CD4-positive, alpha-beta T cell treated with Interferon alpha-2 for 1 hour (primary cell): ENCODE data around the gene ZNF888.
"Not testable (repeated sequence)": the region's sequence is repeated elsewhere in the genome, so short reads cannot be mapped to it uniquely, and the experiment has no call there.

Source experiments
- DNase-seq, 2 donors: peaks; one replicate each; pipeline ENCODE4 v3.0.0-alpha.2; 2020 to 2022

The ZNF888 gene

DNA sequence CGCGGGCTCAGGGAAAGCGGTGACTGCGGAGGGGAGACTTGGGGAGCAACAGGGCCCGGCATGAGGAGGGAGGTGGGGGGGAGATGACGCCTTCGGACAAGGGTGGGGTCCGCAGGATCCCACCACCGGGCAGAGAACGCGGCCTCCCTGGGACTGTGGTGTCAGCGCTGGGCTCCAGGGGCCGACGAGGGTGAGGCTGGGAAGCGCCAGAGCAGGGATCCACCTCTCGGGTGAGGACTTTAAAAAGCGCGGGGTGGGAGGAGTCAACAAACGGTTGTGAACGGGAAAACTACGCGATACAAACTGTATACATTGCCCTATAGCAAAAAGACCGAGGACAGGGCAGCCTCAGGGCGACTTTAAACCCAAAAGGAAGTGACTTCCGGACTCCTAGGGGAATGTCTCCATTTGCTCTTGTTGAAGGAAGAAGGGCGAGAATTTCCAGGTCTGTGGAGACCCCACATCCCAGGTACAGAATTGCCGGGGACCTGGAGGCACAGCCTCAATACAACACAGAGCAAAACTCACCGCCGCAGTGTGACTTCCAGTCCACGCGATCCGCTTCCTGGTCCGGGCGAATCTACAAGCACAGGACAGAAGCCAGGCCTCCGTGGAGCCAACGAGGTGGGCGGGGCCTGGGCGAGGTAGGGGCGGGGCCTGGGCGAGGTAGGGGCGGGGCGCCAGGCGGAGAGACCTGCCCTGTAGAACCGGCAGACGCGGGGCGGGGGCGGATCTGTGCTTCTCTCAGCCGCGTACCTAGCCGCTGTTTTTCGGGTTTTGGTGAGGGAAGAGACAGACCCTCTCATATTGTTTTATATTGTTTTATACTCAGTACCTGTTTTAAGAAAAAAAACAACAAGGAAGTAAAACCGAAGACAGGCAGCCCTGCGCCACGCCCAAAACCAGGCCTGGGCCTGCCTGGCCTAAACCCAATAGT is at the start of gene ZNF888:
ZNF888 (minus strand) TSS at position 588 of the 937 bp plus-strand sequence. CDS start 5,555 bp downstream, outside the sequence.
- peak; percentile 87 to 92 for DNase-seq

DNA sequence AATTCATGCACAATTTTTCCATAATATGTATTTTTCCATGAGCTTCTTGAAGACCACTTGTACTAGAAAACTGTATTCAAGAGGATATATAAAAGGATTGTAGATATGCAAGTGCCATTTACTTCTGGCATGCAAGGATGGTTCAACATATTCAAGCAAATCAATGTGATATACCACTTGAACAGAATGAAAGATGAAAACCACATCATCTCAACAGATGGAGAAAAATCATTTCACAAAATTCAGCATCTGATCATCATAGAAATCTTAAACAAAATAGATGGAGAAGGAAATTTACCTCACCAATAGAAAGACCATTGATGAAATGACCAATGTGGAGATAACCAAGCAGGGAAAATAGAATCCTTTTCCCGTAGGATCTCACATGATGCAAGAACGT is 44.5 kb upstream of the ZNF888 start:
- no peak for DNase-seq

DNA sequence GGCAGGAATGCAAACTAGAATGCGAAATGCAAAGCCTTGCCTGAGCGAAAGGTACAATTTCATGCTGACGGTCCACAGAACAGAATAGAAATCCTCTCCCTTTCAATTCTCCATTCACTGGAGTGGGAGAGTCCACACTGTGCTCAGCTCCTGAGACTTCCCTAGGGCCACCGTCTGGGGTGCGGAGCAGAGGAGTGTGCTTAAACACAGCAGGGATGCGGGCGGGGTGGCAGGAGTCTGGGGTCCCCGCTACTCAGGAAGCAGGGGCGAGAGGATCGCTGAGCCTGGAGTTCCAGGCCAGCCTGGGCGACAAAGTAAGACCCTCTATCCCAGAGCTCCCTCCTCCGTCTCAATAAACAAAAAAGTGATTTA is 40.0 kb upstream of the ZNF888 start:
- DNase-seq, result no peak

DNA sequence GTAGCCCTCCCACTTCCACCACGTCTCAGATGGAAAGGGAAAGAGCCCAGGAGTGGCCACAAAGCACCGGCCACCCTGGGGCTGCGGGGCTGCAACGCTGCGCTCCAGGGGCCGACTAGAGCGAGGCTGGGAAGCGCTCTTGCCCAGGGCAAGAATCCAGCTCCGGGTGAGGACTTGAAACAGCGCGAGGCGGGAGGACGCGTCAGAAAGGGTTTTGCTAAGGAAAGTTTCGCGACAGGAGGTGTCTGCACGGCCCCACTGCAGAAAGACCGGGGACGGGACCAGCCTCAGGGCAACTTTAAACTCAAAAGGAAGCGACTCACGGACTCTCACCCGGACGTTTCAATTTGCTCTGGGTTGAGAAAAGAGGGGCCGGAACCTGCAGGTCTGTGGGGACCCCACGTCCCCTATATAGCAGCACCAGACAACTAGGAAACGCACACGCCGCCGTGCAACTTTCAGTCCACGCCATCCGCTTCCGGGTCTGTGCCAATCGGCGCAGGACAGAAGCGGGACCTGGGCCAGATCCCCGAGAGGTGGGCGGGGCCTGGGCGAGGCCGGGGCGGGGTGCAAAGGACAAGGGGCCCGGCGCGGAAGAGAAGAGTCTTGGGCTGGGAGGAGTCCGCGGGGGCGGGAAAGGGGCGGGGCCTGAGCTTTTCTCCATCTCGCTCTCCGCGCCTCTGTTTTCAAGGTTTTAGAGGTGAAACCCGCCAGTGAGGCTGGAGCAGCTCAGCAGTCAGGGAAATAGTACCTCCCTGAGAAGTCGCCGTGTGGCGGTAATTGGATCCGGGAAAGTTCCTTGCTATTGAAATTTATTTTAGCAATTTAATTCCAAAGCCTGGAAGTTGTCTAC is 39.4 kb upstream of the ZNF888 start, which contains the start of gene ZNF816:
ZNF816 (minus strand) TSS at position 488 of the 853 bp plus-strand sequence. CDS start 6,792 bp downstream, outside the sequence.
- DNase-seq, result peak; percentile 97 to 98

DNA sequence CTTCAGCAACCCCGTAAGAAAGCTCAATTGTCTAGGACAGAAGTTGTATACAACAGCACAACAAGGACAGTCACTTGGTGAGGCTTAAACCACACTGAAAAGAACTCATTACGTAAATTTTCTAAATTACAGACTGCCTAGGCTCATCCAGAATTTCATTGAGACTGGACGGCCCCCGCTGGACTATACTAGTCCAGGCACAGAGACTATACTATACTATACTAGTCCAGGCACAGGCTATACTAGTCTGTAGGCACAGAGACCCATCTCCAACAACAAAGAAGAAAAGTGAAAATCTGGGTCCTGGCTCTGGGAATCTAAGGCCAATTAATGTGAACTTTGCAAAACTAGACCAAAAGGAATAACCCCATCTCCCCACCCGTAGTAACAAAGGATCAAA is 38.8 kb upstream of the ZNF888 start:
- no peak for DNase-seq

DNA sequence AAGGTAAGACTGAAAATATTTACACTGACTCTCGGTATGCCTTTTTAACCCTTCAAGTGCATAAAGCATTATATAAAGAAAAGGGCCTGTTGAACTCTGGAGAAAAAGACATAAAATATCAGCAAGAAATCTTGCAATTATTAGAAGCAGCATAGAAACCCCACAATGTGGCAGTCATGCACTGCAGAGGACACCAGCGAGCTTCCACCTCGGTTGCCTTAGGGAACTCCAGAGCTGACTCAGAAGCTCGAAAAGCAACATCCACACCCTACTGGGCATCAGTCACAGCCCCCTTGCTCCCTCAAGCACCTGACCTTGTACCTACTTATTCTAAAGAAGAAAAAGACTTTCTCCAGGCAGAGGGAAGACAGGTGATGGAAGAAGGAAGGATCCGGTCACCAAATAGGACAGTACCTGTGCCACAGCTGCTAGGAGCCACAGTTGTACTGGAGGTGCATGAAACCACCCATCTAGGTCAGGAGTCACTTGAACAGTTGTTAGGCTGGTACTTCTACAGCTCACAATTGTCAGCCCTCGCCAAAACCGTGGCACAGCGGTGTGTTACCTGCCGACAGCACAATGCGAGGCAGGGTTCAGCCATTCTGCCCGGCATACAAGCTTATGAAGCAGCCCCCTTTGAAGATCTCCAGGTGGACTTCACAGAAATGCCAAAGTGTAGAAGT is 36.5 kb upstream of the ZNF888 start:
- DNase-seq, result no peak

DNA sequence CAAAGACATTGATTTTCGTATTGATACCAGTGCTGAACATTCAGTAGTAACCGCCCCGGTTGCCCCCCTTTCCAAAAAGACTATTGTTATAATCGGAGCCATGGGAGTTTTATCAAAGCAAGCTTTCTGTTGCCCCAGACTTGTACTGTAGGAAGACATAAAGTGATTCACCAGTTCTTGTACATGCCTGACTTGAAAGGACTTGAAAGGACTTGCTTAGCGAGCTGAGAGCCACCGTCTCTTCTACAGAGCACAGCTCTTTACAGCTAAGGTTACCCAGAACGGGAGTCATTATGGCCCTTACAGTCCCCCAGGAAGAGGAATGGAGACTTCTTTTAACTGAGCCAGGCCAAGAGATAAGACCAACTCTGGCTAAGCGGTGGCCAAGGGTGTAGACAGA is 34.4 kb upstream of the ZNF888 start:
- no peak for DNase-seq

DNA sequence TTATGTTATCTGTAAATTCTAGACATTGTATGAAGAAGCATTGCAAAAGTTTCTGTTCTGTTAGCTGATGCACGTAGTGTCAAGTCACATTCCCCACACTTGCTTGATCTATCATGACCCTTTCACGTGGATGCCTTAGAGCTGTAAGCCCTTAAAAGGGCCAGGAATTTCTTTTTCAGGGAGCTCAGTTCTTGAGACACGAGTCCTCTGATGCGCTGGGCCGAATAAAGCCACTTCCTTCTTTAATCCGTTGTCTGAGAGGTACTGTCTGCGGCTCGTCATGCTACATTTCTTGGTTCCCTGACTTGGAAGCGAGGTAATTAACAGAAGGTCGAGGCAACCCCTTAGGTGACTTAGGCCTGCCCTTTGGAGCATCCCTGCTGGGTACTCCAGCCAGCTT is 33.7 kb upstream of the ZNF888 start:
- DNase-seq, result no peak

DNA sequence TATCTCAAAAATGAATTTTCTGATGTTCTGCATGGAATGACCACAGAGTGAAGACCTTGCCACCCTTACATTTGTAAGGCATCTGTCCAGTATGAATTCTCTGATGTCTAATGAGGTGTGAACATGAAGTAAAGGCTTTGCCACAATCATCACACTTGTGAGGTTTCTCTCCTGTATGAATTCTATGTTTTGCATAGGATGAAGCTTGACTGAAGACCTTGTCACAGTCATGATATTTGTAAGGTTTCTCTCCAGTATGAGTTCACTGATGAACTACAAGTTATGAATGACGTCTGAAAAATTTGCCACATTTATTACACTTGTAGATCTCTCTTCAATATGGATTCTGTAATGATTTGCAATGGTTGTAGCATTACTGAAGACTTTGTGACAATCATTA is 26.2 kb upstream of the ZNF888 start:
- no peak for DNase-seq

DNA sequence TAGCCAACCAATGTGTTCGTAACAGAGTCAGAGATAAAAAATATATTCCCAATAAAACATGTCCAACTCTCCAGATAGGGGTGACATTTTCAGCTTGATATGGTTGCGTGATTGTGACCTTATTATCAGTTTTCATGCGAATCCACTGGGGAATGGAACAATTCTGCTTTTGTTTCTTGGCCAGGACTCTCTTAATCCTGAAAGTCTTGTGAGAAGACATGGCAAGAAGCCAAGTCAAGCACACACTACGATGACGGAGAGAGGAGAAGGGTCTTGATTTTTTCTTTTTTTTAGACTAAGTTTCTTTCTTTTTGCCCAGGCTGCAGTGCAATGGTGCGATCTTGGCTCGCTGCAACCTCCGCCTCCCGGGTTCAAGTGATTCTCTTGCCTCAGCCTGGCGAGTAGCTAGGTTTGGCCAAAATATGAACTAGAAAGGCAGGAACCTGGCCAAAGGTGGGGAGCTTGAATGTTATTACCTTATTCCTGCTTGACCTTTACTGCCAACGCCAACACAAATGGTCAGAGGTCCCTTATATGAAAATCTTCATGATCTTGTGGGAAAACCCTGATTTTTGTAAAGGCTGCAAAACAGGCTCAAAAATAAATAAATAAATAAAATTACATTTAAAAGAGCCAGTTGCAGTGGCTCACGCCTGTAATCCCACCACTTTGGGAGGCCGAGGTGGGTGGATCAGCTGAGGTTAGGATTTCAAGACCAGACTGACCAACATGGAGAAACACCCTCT is 25.0 kb upstream of the ZNF888 start:
- no peak for DNase-seq

DNA sequence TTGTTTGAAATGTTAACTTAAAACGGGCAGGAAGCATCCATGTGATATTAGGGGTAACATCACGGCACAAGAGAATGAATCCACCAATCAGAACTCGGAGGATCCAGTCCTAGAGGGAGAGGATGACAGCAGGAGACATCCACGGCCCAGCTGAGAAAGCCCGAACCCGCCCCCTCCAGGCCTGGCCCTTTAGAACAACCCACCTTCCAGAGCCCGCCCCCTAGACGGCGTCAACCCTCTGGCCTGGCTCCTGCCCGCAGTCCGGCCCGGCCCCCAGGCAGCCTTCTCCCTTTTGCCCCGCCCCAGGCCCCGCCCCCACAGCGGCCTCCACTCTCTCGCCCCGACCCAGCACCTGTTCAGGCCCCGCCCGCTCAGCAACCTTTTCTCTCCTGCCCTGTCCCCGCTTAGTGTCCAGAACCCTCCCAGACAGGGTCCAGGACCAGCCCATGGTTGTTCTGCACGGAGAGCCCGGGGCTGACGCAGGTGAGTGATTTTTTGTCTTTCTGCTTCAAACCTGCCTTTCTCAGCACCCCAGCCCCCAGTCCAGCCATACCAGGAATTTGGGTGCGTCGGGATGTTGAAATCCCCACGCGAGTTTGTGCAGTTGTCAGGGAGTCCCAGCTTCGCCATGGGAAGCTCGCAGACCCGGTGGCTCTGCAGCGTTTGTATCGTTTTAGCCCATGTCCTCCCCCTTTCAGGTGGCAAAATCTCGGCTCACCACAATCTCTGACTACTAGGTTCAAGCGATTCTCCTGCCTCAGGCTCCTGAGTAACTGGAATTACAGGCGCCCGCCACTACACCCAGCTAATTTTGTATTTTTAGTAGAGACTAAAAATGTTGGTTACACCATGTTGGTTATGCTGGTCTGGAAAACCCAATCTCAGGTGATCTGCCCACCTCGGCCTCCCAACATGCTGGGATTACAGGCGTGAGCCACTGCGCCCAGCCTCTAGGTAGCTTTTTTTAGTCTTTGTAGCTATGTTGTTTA is 23.4 kb upstream of the ZNF888 start:
- DNase-seq, result no peak

DNA sequence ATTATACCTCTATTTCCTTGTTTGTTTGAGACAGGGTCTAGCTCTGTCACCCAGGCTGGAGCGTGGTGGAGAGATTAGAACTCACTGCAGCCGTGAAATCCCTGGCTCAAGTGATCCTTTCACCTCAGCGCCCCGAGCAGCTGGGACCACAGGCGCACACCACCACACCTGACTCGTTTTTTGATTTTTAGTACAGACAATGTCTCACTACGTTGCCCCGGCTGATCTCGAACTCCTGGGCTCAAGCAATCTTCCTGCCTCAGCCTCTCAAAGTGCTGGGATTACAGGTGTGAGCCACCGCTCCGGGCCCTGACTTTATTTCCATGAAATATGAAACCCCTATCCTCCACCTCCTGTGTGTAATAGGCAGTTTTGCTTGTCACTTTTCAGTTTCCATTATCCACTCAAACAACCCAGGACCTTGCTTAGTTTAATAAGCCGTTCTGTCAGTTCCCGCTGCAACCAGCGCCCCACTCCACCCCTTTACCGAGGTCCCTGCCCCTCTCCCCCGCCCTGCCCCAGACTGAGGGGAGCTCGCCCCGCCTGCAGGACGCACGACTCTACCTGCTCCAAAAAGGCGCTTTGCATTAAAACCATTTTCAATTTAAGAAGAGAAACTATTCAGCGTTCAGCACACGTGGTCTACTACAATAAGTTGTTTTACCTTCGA is 22.6 kb upstream of the ZNF888 start:
- no peak for DNase-seq

DNA sequence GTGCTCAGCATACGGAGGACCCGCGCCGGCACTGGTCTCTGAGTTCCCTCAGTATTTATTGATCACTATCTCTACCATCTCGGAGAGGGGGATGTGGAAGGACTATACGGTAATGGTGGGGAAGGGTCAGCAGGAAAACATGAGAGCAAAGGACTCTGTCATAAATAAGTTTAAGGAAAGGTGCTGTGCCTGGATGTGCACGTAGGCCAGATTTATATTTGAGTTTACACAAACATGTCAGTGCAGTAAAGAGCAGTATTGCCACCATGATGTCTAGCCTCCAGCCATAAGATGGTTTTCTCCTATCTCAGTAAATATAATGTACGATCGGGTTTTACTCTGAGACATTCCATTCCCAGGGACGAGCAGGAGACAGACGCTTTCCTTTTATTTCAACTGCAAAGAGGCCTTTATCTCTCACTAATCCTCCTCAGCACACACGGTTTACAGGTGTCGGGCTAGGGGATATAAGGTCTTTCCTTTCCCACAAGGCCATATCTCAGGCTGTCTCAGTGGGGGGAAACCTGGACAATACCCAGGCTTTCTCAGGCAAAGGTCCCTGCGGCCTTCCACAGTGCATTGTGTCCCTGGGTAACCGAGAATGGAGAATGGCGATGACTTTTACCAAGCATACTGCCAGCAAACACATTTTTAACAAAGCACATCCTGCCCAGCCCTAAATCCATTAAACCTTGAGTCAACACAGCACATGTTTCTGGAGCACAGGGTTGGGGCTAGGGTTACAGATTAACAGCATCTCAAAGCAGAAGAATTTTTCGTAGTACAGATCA is 21.7 kb upstream of the ZNF888 start:
- not testable (repeated sequence) for DNase-seq

DNA sequence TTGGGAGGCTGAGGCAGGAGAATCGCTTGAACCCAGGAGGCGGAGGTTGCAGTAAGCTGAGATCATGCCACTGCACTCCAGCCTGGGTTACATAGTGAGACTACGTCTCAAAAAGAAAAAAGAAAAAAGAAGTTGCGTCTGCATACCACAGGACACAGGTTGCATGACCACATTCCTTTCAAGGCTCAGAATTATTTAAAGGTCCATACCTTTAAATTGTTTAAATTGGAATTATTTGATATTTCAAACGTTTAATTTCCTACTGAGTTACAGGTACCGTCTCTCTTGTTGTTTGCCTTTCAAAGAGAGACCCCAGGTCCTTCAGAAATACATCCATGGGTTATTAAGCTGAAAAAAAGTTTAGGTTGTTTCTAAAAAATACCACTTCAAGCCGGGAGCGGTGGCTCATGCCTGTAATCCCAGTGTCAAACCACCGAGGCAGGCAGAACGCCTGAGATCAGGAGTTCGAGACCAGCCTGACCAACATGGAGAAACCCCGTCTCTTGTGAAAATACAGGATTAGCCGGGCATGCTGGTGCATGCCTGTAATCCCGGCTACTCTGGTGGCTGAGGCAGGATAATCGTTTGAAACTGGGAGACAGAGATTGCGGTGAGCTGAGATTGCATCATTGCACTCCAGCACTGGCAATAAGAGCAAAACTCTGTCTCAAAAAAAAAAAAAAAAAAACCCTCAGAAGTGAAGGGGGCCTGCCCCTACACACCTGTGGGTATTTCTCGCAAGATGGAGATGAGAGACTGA is 20.8 kb upstream of the ZNF888 start:
- DNase-seq, result no peak

DNA sequence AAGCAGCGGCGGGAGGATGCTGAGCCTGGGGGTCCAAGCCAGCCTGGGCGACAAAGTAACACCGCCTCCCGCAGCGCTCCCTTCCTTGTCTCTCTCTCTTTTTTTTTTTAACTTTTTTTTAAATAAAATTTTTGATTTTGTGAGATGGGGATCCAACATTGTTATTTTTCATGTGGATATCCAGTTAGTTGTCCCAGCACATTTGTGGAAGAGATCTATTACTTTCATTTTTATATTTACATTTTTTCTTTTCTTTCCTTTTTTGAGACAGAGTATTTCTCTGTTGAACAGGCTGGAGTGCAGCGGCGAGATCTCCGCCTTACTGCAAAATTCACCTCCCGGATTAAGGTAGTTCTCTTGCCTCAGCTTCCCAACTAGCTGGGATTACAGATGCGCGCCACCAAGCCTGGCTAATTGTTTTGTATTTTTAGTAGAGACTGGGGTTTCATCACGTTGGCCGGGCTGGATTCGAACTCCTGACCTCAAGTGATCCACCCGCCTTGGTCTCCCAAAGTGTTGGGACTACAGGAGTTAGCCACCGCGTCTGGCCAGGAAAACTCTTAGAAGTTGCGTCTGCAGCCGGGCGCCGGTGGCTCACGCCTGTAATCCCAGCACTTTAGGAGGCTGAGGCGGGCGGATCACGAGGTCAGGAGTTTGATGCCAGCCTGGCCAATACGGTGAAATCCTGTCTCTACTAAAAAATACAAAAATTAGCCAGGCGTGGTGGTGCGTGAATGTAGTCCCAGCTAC is 20.1 kb upstream of the ZNF888 start:
- DNase-seq, result no peak

DNA sequence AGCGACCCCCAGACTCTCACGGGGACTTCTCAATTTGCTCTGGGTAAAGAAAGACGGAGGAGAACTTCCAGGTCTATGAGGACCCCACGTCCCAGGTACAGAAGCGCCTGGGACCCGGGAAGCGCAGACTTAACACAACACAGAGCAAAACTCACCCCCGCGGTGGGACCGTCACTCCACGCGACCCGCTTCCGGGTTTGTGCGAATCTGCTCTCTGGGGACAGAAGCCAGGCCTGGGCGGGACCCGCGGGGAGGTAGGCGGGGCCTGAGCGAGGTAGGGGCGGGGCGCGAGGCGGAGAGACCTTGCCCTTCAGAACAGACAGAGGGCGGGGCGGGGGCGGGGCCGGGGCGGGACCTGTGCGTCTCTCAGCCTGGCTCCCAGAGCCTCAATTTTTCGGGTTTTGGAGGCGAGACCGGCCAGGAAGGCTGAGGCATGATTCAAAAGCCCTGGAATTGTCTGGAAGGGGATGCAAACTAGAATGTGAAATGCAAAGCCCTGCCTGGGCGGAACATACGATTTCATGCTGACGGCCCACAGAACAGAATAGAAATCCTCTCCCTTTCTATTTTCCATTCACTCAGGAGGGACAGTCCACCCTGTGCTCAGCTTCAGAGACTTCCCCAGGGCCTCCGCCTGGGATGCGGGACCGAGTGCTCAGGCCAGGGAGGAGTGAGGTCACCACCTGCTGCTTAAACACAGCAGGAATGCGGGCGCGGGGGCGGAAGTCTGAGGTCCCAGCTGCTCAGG is 19.3 kb upstream of the ZNF888 start:
- peak; percentile 96 to 97 for DNase-seq

DNA sequence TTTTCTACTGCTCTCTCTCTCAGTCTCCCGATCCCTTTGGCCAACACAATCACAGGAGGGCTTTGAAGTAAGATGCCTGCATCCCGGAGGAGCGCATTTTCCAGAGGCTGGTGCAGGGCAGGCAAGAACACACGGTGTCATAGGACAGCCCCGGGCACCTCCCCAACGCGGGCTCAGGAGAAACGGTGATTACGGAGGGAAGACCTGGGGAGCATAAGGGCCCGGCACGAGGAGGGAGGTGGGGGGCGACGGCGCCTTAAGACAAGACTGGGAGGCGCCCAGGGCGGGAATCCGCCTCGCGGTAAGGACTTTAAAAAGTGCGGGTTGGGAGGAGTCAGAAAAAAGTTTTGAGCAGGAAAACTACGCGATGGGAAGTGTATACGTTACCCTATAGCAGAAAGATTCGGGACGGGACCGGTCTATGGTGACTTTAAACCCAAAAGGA is 18.7 kb upstream of the ZNF888 start:
- peak; percentile 10 to 32 for DNase-seq
